PFSK-1 (cell line): ENCODE measurements around the gene FBXO28.

Experiments
- FOXP2 ChIP-seq: optimal IDR thresholded peaks from 2 replicates; pipeline ENCODE3; 2011; ENCODE audit warnings: borderline replicate concordance, control low read depth, inconsistent platforms; ENCODE audit not compliant: insufficient read depth; ENCODE audit errors: extremely low read length, extremely low read depth
- POLR2AphosphoS5 ChIP-seq: IDR thresholded peaks from 2 replicates; pipeline ENCODE4 v1.6.1; 2012; ENCODE audit warnings: low read depth, mild to moderate bottlenecking, control low read depth, low read length, moderate library complexity
- SIN3A ChIP-seq: IDR thresholded peaks from 2 replicates; pipeline ENCODE4 v1.6.1; 2012; ENCODE audit warnings: mild to moderate bottlenecking, low read length, moderate library complexity, borderline replicate concordance; ENCODE audit not compliant: insufficient read depth

- no peak for TF ChIP-seq SIN3A
- no peak for TF ChIP-seq FOXP2
- no peak for TF ChIP-seq POLR2AphosphoS5
Measured at GRCh38 chr1:224211206-224211962, 97.5 kb downstream of the FBXO28 start.
